Stomach (tissue), 9 donors: Measurements from ENCODE around the gene ICAM3. TPM values are rescaled to one million over a fixed set of nuclear protein-coding genes. Genes with fewer than 3 reads are reported as not detected.

Experiments used
- DNase-seq, 2 donors: peaks; one replicate each; pipeline versions ENCODE4 v3.0.0 to v3.0.0-alpha.2; 2013 to 2019
- H3K27ac ChIP-seq, 5 donors: fragments of 200-600 bp in 4 of 5; sonication (generic) in 4 of 5; one replicate each; pipeline ENCODE4 v1.5.1; 2013 to 2019; ENCODE audit warnings: mild to moderate bottlenecking in 1 of 5, moderate library complexity in 1 of 5
- H3K27me3 ChIP-seq, 3 donors: fragments of 200-600 bp; sonication (generic); one replicate each; pipeline ENCODE4 v1.5.1; 2017 to 2019; ENCODE audit warnings: mixed run types in 1 of 3
- H3K36me3 ChIP-seq, 4 donors: fragments of 200-600 bp; sonication (generic); 1 replicate in 3 of 4; 2 replicates in 1 of 4; pipeline ENCODE4 v1.5.1; 2016 to 2019
- H3K4me1 ChIP-seq, 4 donors: fragments of 200-600 bp; sonication (generic); one replicate each; pipeline ENCODE4 v1.5.1; 2016 to 2019
- H3K4me3 ChIP-seq, 4 donors: fragments of 200-600 bp; sonication (generic) in 3 of 4; one replicate each; pipeline ENCODE4 v1.5.1; 2016 to 2019; ENCODE audit warnings: mild to moderate bottlenecking in 1 of 4
- H3K9me3 ChIP-seq, 4 donors: fragments of 200-600 bp; sonication (generic); one replicate each; pipeline ENCODE4 v1.5.1; 2016 to 2019
- EP300 ChIP-seq: sonication (generic); formaldehyde crosslinking; IDR thresholded peaks from one replicate; pipeline ENCODE4 v1.6.1; 2017; ENCODE audit warnings: antibody characterized with exemption
- POLR2A ChIP-seq, 4 donors: fragments of 450-650 bp; IDR thresholded peaks; one replicate each; pipeline ENCODE4 v1.6.1; 2016; ENCODE audit warnings: antibody characterized with exemption in 4 of 4, control low read depth in 2 of 4, mild to moderate bottlenecking in 1 of 4, moderate library complexity in 1 of 4
- POLR2AphosphoS5 ChIP-seq, 3 donors: sonication (generic); formaldehyde crosslinking; IDR thresholded peaks; one replicate each; pipeline ENCODE4 v1.6.1; 2016; ENCODE audit warnings: antibody characterized with exemption in 3 of 3
- WGBS, 5 donors: extraction: QIAGEN DNeasy Blood & Tissue Kit in 3 of 5; methylation state at CpG; one replicate each; pipeline versions ENCODE4 v1.1.5 to v1.1.7; 2013 to 2018; 5-methylcytosine and 5-hydroxymethylcytosine counted together
- intact Hi-C: fragments of 100-400 bp; cut with DNase I; formaldehyde crosslinking; loops from one replicate; pipeline ENCODE4 v1.15.1; 2023; ENCODE audit warnings: low total_unique reads
- polyA plus RNA-seq, 3 donors: library from polyadenylated mRNA; stranded (reverse); fragments of 200-250 nt; gene quantifications; one replicate each; pipeline ENCODE4 v1.2.3, GENCODE V29; 2013
- total RNA-seq, 5 donors: library from RNA; depleted of rRNA; stranded (reverse); fragments of >200 nt; gene quantifications; one replicate each; pipeline versions ENCODE4 v1.1.0 to v1.2.3, GENCODE V29; 2014 to 2016
- TF ChIP-seq, protein P1 (sequence below), 7 experiments: fragments of 450-650 bp in 4 of 7; fragments of 200-600 bp in 3 of 7; sonication (generic) in 3 of 7; IDR thresholded peaks; one replicate each; pipeline ENCODE4 v1.5.1; 2016 to 2019; ENCODE audit warnings: antibody characterized with exemption in 7 of 7, control low read depth in 2 of 7, mild to moderate bottlenecking in 1 of 7
- donor health status: healthy with polysubstance abuse.
- donor health status: Bipolar disorder and iron deficiency.
- donor health status: healthy.

ICAM3 gene
- total and polyA plus RNA-seq, 8 donors: 3.5 to 17.1 (median 8.5) TPM; not detected in 1

DNA sequence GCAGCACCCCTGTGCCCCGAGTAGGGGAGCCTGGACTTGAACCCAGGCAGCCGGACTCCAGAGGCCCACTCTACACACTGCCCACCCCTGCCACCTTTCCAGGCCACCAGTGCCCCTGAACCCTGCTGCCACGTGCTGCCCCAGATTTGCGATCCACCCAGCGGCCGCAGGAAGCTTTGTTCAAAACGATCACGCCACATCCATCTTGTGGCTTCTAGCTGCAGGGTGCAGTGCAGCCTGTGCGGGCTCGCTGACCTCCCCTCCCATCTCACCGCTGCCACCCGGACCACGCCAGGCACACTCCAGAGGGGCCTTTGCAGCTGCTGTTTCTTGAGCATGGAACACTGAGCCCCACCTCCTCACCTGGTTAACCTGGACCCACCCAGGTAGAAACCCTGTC lies 9.9 kb downstream of the ICAM3 start:
- H3K27me3 ChIP-seq: no peaks in the 10 kb centered on the region
- H3K9me3 ChIP-seq: no peaks in the 10 kb centered on the region
- H3K4me1 ChIP-seq: peaks cover 17 to 29% (median 26%) of the 10 kb centered on the region in 4 donors
- WGBS, 5 donors: 89 to 96% (median 95%) methylated on average over 13 of the region's 13 CpGs
- DNase-seq: no peak
- no peak for TF ChIP-seq POLR2AphosphoS5 (IDR thresholded peaks at IDR 0.05)
- TF ChIP-seq, protein P1, sequence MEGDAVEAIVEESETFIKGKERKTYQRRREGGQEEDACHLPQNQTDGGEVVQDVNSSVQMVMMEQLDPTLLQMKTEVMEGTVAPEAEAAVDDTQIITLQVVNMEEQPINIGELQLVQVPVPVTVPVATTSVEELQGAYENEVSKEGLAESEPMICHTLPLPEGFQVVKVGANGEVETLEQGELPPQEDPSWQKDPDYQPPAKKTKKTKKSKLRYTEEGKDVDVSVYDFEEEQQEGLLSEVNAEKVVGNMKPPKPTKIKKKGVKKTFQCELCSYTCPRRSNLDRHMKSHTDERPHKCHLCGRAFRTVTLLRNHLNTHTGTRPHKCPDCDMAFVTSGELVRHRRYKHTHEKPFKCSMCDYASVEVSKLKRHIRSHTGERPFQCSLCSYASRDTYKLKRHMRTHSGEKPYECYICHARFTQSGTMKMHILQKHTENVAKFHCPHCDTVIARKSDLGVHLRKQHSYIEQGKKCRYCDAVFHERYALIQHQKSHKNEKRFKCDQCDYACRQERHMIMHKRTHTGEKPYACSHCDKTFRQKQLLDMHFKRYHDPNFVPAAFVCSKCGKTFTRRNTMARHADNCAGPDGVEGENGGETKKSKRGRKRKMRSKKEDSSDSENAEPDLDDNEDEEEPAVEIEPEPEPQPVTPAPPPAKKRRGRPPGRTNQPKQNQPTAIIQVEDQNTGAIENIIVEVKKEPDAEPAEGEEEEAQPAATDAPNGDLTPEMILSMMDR (IDR thresholded peaks at IDR 0.05): no peak
- intact Hi-C loops: loop anchor here (10.0 kb wide), 1 partner anchor 45 kb away; no protein-coding TSS in a partner anchor
- H3K4me3 ChIP-seq: no peak overlapping the region
- peaks cover 58 to 67% (median 61%) of the 10 kb centered on the region in 4 donors for H3K36me3 ChIP-seq
- no peak overlapping the region for H3K27ac ChIP-seq

DNA sequence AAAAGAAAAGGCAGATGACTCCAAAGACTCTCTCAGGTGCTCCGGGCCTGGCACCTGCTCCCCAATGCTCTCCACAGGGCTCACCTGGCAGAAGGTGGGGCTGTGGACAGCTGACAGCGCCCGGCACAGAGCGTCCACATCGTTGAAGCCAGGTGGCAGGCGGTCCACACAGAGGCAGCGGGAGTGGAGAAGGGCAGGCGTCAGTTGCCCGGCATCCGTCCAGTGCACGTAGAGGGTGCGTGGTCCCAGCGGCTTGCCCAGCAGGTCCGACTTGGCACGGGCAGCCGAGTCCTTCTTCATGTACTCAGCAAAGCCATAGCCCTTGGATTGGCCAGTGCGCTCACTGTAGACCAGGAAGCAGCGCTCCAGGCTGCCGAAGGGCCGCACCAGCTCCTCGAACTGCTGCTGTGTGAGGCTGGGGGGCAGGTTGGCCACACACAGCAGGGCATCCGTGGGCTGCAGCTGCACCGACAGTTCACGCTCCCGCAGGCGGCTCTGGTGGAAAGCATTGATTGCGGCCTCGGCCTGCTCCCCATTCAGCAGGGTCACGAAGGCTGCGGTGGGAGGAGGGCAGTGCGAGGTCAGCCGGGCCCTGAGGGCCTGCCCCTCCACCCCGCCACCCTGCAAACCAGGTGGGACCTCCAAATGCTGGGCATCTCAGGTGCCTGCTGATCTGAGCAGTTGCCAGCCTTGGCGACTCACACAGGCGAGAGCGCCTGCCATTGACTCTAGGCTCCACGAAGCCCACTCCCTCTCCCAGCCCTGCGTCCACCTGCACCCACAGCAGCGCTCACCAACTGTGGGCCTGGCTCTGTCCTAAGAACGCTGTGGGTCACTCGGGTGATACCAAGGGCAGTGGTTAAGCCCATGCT lies 10.6 kb downstream of the ICAM3 start:
- Histone ChIP-seq H3K27ac (no peak overlapping the region), H3K4me1 (peaks cover 9 to 22% (median 19%) of the 10 kb centered on the region in 4 donors), H3K36me3 (peaks cover 65 to 75% (median 69%) of the 10 kb centered on the region in 4 donors), H3K4me3 (no peak overlapping the region), H3K9me3 (no peaks in the 10 kb centered on the region), H3K27me3 (no peaks in the 10 kb centered on the region)
- TF ChIP-seq, protein P1 (IDR thresholded peaks at IDR 0.05): no peak
- no peak for TF ChIP-seq POLR2A (IDR thresholded peaks at IDR 0.05)
- intact Hi-C loops: loop anchor here (10.0 kb wide), 1 partner anchor 46 kb away; no protein-coding TSS in a partner anchor
- 92 to 96% (median 95%) methylated on average over 14 to 41 of the region's 41 CpGs for WGBS, 5 donors
- no peak for DNase-seq

DNA sequence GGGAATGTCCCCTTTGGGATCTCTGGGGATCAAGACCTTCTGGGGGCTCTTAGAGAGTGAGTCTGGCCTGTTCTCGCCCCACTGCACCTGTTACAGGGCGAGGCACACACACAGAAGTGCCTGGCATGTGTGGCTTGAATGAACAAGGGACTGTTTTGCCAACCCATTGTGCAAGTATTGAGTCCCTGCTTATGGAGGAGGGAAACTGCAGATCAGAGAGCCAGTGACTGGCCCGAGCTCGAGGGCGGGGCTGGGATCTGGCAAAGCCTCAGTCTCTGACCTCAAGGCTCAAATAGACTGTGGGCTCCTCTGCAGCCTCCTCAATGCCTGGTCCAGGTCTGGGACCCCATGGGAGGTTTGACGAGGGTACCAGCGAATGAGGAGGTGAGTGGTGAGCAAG lies 11.6 kb downstream of the ICAM3 start:
- no peak for DNase-seq
- peaks cover 9 to 18% (median 13%) of the 10 kb centered on the region in 4 donors for H3K4me1 ChIP-seq
- WGBS, 5 donors: 81 to 88% (median 85%) methylated on average over 7 of the region's 7 CpGs
- H3K9me3 ChIP-seq: no peaks in the 10 kb centered on the region
- H3K27me3 ChIP-seq: no peaks in the 10 kb centered on the region
- TF ChIP-seq POLR2A (IDR thresholded peaks at IDR 0.05): no peak
- TF ChIP-seq EP300: no peak
- TF ChIP-seq POLR2AphosphoS5 (IDR thresholded peaks at IDR 0.05): no peak
- TF ChIP-seq, protein P1 (IDR thresholded peaks at IDR 0.05): no peak
- H3K36me3 ChIP-seq: peaks cover 75 to 85% (median 79%) of the 10 kb centered on the region in 4 donors
- intact Hi-C loops: loop anchor here (10.0 kb wide), 1 partner anchor 47 kb away; no protein-coding TSS in a partner anchor
- H3K4me3 ChIP-seq: no peak overlapping the region
- H3K27ac ChIP-seq: no peak overlapping the region

DNA sequence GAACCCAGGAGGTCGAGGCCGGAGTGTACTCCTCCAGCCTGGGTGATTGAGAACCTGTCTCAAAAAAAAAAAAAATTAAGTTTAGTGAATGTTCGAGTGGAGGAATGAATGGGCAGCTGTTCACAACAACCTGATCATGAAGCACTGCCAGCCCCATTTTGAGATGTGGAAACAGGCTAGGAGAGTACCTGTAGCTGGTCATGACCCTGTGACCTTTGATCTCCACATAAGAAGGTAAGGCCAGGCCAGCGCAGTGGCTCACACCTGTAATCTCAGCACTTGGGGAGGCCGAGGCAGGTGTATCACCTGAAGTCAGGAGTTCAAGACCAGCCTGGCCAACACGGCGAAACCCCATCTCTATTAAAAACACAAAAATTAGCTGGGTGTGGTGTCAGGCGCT lies 13.7 kb downstream of the ICAM3 start:
- Histone ChIP-seq H3K27me3 (no peaks in the 10 kb centered on the region), H3K9me3 (no peaks in the 10 kb centered on the region), H3K4me3 (no peak overlapping the region), H3K27ac (no peak overlapping the region), H3K4me1 (peaks cover 0 to 3% (median 0%) of the 10 kb centered on the region in 4 donors), H3K36me3 (peaks cover 94 to 100% (median 99%) of the 10 kb centered on the region in 4 donors)
- TF ChIP-seq, protein P1 (IDR thresholded peaks at IDR 0.05): no peak
- no peak for TF ChIP-seq POLR2AphosphoS5 (IDR thresholded peaks at IDR 0.05)
- TF ChIP-seq POLR2A (IDR thresholded peaks at IDR 0.05): no peak
- TF ChIP-seq EP300: no peak
- intact Hi-C loops: loop anchor here (10.0 kb wide), 1 partner anchor 49 kb away; no protein-coding TSS in a partner anchor
- no peak for DNase-seq
- 84 to 90% (median 90%) methylated on average over 8 of the region's 8 CpGs for WGBS, 5 donors
